ENCODE results near the gene TMTC3.

GRCh38 chr12:88219861-88220260 lies 77.8 kb downstream of the TMTC3 start:
- TF ChIP-seq CTCF (IDR thresholded peaks at IDR 0.05) (no peak), EP300 (IDR thresholded peaks at IDR 0.05) (no peak), POLR2A (IDR thresholded peaks at IDR 0.05) (no peak)
